ENCODE data around the gene JAZF1.

The JAZF1 gene

DNA sequence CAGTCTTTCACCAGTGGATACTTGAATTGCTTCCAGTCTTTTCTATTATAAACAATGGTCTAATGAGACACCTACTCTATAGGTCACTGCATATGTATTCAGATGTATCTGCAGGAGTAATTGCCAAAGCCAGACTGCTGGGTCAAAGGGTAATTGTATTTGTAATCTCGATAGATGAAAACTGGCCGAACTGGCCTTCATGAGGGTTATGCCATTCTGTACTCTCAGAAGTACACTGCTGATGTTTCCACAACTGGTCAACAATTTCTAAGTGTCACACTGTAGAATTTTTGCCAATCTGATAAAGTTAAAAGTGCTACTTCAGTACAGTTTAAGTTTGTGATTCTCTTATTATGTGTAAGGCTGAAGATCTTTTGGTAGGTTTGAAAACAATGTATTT lies 64.6 kb downstream of the JAZF1 start:
- no peak overlapping the region for H3K4me3 ChIP-seq (ENCODE audit: low read depth, low read length)
- TF ChIP-seq, protein P1, sequence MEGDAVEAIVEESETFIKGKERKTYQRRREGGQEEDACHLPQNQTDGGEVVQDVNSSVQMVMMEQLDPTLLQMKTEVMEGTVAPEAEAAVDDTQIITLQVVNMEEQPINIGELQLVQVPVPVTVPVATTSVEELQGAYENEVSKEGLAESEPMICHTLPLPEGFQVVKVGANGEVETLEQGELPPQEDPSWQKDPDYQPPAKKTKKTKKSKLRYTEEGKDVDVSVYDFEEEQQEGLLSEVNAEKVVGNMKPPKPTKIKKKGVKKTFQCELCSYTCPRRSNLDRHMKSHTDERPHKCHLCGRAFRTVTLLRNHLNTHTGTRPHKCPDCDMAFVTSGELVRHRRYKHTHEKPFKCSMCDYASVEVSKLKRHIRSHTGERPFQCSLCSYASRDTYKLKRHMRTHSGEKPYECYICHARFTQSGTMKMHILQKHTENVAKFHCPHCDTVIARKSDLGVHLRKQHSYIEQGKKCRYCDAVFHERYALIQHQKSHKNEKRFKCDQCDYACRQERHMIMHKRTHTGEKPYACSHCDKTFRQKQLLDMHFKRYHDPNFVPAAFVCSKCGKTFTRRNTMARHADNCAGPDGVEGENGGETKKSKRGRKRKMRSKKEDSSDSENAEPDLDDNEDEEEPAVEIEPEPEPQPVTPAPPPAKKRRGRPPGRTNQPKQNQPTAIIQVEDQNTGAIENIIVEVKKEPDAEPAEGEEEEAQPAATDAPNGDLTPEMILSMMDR (IDR thresholded peaks at IDR 0.05; ENCODE audit: low read depth, low read length), result no peak

GRCh38 chr7:28115261-28115660 lies 65.3 kb downstream of the JAZF1 start:
- TF ChIP-seq, protein P1 (IDR thresholded peaks at IDR 0.05; ENCODE audit: low read depth, low read length), result no peak
- no peak overlapping the region for H3K4me3 ChIP-seq (ENCODE audit: low read depth, low read length)

DNA sequence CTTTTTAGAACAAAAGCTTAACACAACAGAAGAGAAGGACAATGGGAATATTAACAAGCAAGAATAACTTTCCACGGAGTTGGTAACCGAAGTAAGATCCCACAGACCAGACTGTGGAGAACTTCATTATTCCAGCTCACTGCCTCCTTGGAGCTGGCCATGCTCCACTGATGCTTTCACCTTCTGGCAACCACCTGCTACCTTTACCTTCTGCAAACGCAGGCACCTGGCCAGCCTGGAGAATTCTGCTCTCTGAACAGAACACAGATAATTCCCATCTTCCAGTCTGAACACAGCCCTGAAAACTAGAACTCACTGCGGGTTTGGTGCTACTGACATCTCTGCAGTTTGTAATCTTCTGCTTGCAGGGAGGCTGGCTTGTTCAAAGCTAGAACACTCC lies 66.5 kb downstream of the JAZF1 start:
- H3K4me3 ChIP-seq (ENCODE audit: low read depth, low read length), result no peak overlapping the region
- TF ChIP-seq, protein P1 (IDR thresholded peaks at IDR 0.05; ENCODE audit: low read depth, low read length), result no peak

DNA sequence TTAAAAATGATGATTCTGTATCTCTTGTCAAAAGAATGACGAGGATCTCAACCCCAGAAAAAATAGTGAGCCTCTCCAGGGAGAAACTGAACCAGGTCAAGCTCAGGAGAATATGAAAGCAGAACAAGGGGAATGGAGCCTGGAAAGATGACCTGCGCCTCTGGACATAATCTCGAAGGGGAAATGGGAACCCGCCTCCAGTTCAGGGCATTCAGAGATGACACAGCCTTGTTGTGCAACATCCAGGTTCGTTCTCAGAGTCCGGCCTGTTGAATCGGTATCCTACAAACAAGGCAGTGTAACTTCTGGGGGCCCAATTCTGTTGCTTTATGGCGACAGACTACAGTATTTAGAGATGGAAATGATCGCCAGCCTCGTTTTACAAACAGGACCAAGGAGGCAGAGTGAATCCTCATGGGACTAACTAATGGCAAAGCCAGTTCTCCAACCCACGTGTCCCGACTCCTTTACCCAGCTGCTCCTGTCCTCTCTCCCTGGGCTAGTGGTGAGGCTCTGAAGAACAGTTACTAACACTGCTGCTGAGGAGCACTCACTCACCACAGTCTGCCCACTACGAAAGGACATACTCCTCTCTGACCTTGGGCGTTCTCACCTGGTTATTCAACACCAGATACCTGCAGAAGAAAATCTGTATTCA lies 67.6 kb downstream of the JAZF1 start:
- TF ChIP-seq, protein P1 (IDR thresholded peaks at IDR 0.05; ENCODE audit: low read depth, low read length), result no peak
- no peak overlapping the region for H3K4me3 ChIP-seq (ENCODE audit: low read depth, low read length)

DNA sequence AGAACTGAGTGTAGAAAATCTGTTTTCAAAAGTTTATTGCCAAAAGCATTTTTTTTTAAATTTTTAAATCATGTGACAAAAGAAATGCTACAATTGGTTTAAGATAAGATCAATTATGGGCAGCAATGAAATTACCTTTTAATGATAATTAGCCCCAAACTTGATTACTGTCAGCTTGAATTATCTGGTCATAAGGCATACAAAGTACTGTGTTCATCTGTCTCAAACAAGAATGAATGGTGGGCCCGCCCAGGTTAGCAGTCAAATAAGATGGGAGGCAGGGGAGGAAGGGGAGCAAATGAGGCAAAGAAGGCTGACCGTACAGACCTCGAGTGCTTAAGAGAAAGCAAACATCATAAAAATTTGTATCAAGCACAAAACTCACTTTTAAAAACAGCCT lies 68.1 kb downstream of the JAZF1 start:
- H3K4me3 ChIP-seq (ENCODE audit: low read depth, low read length), result no peak overlapping the region
- TF ChIP-seq, protein P1 (IDR thresholded peaks at IDR 0.05; ENCODE audit: low read depth, low read length), result no peak

- H3K4me3 ChIP-seq (ENCODE audit: low read depth, low read length), result no peak overlapping the region
- TF ChIP-seq, protein P1 (IDR thresholded peaks at IDR 0.05; ENCODE audit: low read depth, low read length), result no peak
Observed at GRCh38 chr7:28112012-28112411, 68.6 kb downstream of the JAZF1 start.

- TF ChIP-seq, protein P1 (IDR thresholded peaks at IDR 0.05; ENCODE audit: low read depth, low read length), result no peak
Observed at GRCh38 chr7:28110427-28111012, 70.1 kb downstream of the JAZF1 start.

More at GRCh38 chr7:28110427-28111012, 70.1 kb downstream of the JAZF1 start:
- H3K4me3 ChIP-seq (ENCODE audit: low read depth, low read length), result no peak overlapping the region
